Sigmoid colon (tissue), 4 donors: Measurements from ENCODE around the gene TNNC2.

ENCODE experiments used
- CTCF ChIP-seq, 4 experiments: fragments of 450-650 bp in 3 of 4; fragments of 200-600 bp in 1 of 4; IDR thresholded peaks; one replicate each; pipeline ENCODE4 v1.5.1; 2016 to 2019; ENCODE audit warnings: antibody characterized with exemption in 4 of 4, mild to moderate bottlenecking in 3 of 4, moderate library complexity in 2 of 4
- EP300 ChIP-seq, 4 donors: sonication (generic); formaldehyde crosslinking; IDR thresholded peaks; one replicate each; pipeline ENCODE4 v1.6.1; 2017; ENCODE audit warnings: antibody characterized with exemption in 4 of 4

GRCh38 chr20:45835825-45836224 lies 8.7 kb upstream of the TNNC2 start:
- TF ChIP-seq EP300 (IDR thresholded peaks at IDR 0.05) (no peak), CTCF (IDR thresholded peaks at IDR 0.05) (no peak)
